Neuronal stem cell (in vitro differentiated cells): ENCODE data around the gene PSKH1.
A peak's percentile ranks its signal among the peaks of the same experiment; 100 is the strongest.

ENCODE experiments used
- DNase-seq: peaks from one replicate; pipeline ENCODE4 v3.0.0-alpha.2; 2013; ENCODE audit warnings: low spot score
- H2AFZ ChIP-seq: one replicate; pipeline ENCODE4 v1.6.1; 2013; ENCODE audit warnings: mild to moderate bottlenecking, low read length, inconsistent platforms
- H2AK5ac ChIP-seq: 2 replicates; pipeline ENCODE4 v1.6.1; 2013; ENCODE audit warnings: low read depth, mild to moderate bottlenecking, inconsistent platforms, low read length, moderate library complexity, mixed read lengths
- H2BK120ac ChIP-seq: 2 replicates; pipeline ENCODE4 v1.6.1; 2013; ENCODE audit warnings: low read depth, mild to moderate bottlenecking, inconsistent platforms, low read length, moderate library complexity, mixed read lengths
- H2BK12ac ChIP-seq: one replicate; pipeline ENCODE4 v1.6.1; 2013; ENCODE audit warnings: low read length, inconsistent platforms
- H2BK15ac ChIP-seq: 2 replicates; pipeline ENCODE4 v1.6.1; 2013; ENCODE audit warnings: mild to moderate bottlenecking, low read length, inconsistent platforms, mixed read lengths
- H2BK5ac ChIP-seq: one replicate; pipeline ENCODE4 v1.6.1; 2013; ENCODE audit warnings: inconsistent platforms, mild to moderate bottlenecking, low read length, moderate library complexity
- H3K14ac ChIP-seq: one replicate; pipeline ENCODE4 v1.6.1; 2013; ENCODE audit warnings: low read length, inconsistent platforms
- H3K18ac ChIP-seq: 2 replicates; pipeline ENCODE4 v1.6.1; 2013; ENCODE audit warnings: low read length, inconsistent platforms
- H3K23ac ChIP-seq: 2 replicates; pipeline ENCODE4 v1.6.1; 2013; ENCODE audit warnings: low read depth, mild to moderate bottlenecking, mixed read lengths, low read length, inconsistent platforms; ENCODE audit not compliant: poor library complexity
- H3K27ac ChIP-seq: replicated peaks from 3 replicates; pipeline ENCODE4 v1.5.1; 2013; ENCODE audit warnings: low read length, inconsistent platforms
- H3K27me3 ChIP-seq, 3 experiments: 2 replicates each; pipeline ENCODE4 v1.6.1; 2013; ENCODE audit warnings: low read length in 3 of 3, mild to moderate bottlenecking in 2 of 3, inconsistent platforms in 1 of 3, low read depth in 1 of 3, mixed read lengths in 1 of 3, moderate library complexity in 1 of 3; ENCODE audit not compliant: control insufficient read depth in 3 of 3, insufficient read depth in 3 of 3
- H3K36me3 ChIP-seq, 2 donors: replicated peaks in 1 of 2; 2 replicates each; pipeline ENCODE4 v1.6.1; 2013; ENCODE audit warnings: low read length in 2 of 2; ENCODE audit not compliant: control insufficient read depth in 2 of 2, insufficient read depth in 2 of 2
- H3K4ac ChIP-seq: 2 replicates; pipeline ENCODE4 v1.6.1; 2013; ENCODE audit warnings: inconsistent platforms, mild to moderate bottlenecking, low read length, moderate library complexity
- H3K4me1 ChIP-seq, 2 donors: 1 replicate in 1 of 2; 2 replicates in 1 of 2; pipeline ENCODE4 v1.6.1; 2013; ENCODE audit warnings: low read length in 2 of 2, low read depth in 1 of 2; ENCODE audit not compliant: control insufficient read depth in 2 of 2, insufficient read depth in 1 of 2
- H3K4me2 ChIP-seq: one replicate; pipeline ENCODE4 v1.6.1; 2013; ENCODE audit warnings: mild to moderate bottlenecking, low read length, inconsistent platforms; ENCODE audit not compliant: insufficient read depth, poor library complexity, severe bottlenecking
- H3K4me3 ChIP-seq, 2 donors: 2 replicates each; pipeline ENCODE4 v1.5.1; 2013; ENCODE audit warnings: low read length in 2 of 2, mild to moderate bottlenecking in 2 of 2, inconsistent platforms in 1 of 2, moderate library complexity in 1 of 2
- H3K79me1 ChIP-seq: one replicate; pipeline ENCODE4 v1.6.1; 2013; ENCODE audit warnings: low read depth, mild to moderate bottlenecking, inconsistent platforms, low read length, moderate library complexity
- H3K9ac ChIP-seq: one replicate; pipeline ENCODE4 v1.6.1; 2013; ENCODE audit warnings: mild to moderate bottlenecking, low read depth, low read length, inconsistent platforms; ENCODE audit not compliant: poor library complexity
- H3K9me3 ChIP-seq, 2 donors: replicated peaks in 1 of 2; 2 replicates each; pipeline versions ENCODE3 to v1.6.1; 2013; ENCODE audit warnings: low read length in 2 of 2, mild to moderate bottlenecking in 2 of 2, inconsistent platforms in 1 of 2, low read depth in 1 of 2, mixed read lengths in 1 of 2, moderate library complexity in 1 of 2; ENCODE audit not compliant: control insufficient read depth in 2 of 2, insufficient read depth in 1 of 2
- H4K8ac ChIP-seq: one replicate; pipeline ENCODE4 v1.6.1; 2013; ENCODE audit warnings: low read depth, mild to moderate bottlenecking, inconsistent platforms, low read length, moderate library complexity
- H4K91ac ChIP-seq: one replicate; pipeline ENCODE4 v1.6.1; 2013; ENCODE audit warnings: low read length, low read depth, mild to moderate bottlenecking, inconsistent platforms; ENCODE audit not compliant: poor library complexity
- WGBS, 2 donors: extraction: QIAGEN DNeasy Blood & Tissue Kit; methylation state at CpG; one replicate each; pipeline ENCODE4 v1.1.7; 2013; ENCODE audit warnings: missing lambda C conversion rate in 2 of 2, mixed read lengths in 1 of 2; ENCODE audit not compliant: insufficient read length in 2 of 2, insufficient replicate concordance in 1 of 2; ENCODE audit errors: extremely low coverage in 2 of 2; 5-methylcytosine and 5-hydroxymethylcytosine counted together

Gene PSKH1

GRCh38 chr16:67944690-67945391 is 51.8 kb downstream of the PSKH1 start:
- Histone ChIP-seq H2AFZ (no peak overlapping the region), H2AK5ac (no peak overlapping the region), H3K36me3 (peaks cover 58 to 81% of the 10 kb centered on the region in 2 donors)

GRCh38 chr16:67945392-67945933 is 52.4 kb downstream of the PSKH1 start:
- Histone ChIP-seq H3K79me1 (peaks cover 14% of the 10 kb centered on the region), H2BK15ac (no peak overlapping the region), H3K4me3 (peak overlapping the region in 1 of 2 donors; percentile 0), H3K27me3 (no peaks in the 10 kb centered on the region), H3K4ac (no peak overlapping the region), H3K4me1 (peaks cover 7 to 9% of the 10 kb centered on the region in 2 donors), H3K9me3 (peaks cover 0 to 2% of the 10 kb centered on the region in 2 donors), H3K9ac (no peak overlapping the region), H4K8ac (no peak overlapping the region), H2AK5ac (no peak overlapping the region), H2BK5ac (no peak overlapping the region), H4K91ac (no peak overlapping the region), H3K27ac (no peak overlapping the region), H3K18ac (no peak overlapping the region), H2BK120ac (no peak overlapping the region), H3K36me3 (peaks cover 59 to 81% of the 10 kb centered on the region in 2 donors), H2BK12ac (no peak overlapping the region), H2AFZ (no peak overlapping the region), H3K4me2 (no peak overlapping the region), H3K23ac (peak overlapping the region; percentile 91), H3K14ac (no peak overlapping the region)
- DNase-seq: no peak
- no CpG with 5 or more reads among the region's 24 CpGs for WGBS, 2 donors

More at GRCh38 chr16:67944690-67945391, 51.8 kb downstream of the PSKH1 start:
- Histone ChIP-seq H3K4me3 (peak overlapping the region in 1 of 2 donors; percentile 43), H3K4me2 (no peak overlapping the region), H2BK120ac (no peak overlapping the region), H3K4ac (no peak overlapping the region), H3K23ac (peak overlapping the region; percentile 53), H3K4me1 (peaks cover 7 to 9% of the 10 kb centered on the region in 2 donors), H4K8ac (peak overlapping the region; percentile 29), H2BK5ac (no peak overlapping the region), H3K14ac (no peak overlapping the region), H3K79me1 (peaks cover 17% of the 10 kb centered on the region), H3K9ac (no peak overlapping the region), H3K9me3 (peaks cover 0 to 2% of the 10 kb centered on the region in 2 donors), H3K18ac (no peak overlapping the region), H2BK12ac (no peak overlapping the region), H3K27me3 (no peaks in the 10 kb centered on the region), H3K27ac (no peak overlapping the region), H4K91ac (no peak overlapping the region), H2BK15ac (no peak overlapping the region)
- WGBS, 2 donors: no CpG with 5 or more reads among the region's 24 CpGs
- DNase-seq: no peak

GRCh38 chr16:67946128-67946569 is 53.1 kb downstream of the PSKH1 start:
- peaks cover 66 to 86% of the 10 kb centered on the region in 2 donors for H3K36me3 ChIP-seq
- peak overlapping the region in 1 of 2 donors; percentile 0 for H3K4me3 ChIP-seq

GRCh38 chr16:67946966-67947558 is 54.0 kb downstream of the PSKH1 start:
- Histone ChIP-seq H2BK15ac (no peak overlapping the region), H3K27ac (no peak overlapping the region), H3K14ac (peak overlapping the region; percentile 21), H3K4me1 (peaks cover 7 to 9% of the 10 kb centered on the region in 2 donors), H2BK120ac (no peak overlapping the region), H3K4me2 (no peak overlapping the region), H3K9ac (no peak overlapping the region), H2BK5ac (no peak overlapping the region), H3K23ac (peak overlapping the region; percentile 73), H4K8ac (no peak overlapping the region), H3K4me3 (no peak overlapping the region), H3K79me1 (peaks cover 16% of the 10 kb centered on the region), H2BK12ac (no peak overlapping the region), H3K18ac (no peak overlapping the region), H4K91ac (no peak overlapping the region), H3K4ac (no peak overlapping the region), H3K36me3 (peaks cover 75 to 95% of the 10 kb centered on the region in 2 donors), H3K9me3 (peaks cover 0 to 2% of the 10 kb centered on the region in 2 donors), H2AFZ (no peak overlapping the region), H2AK5ac (peak overlapping the region; percentile 13), H3K27me3 (no peaks in the 10 kb centered on the region)
- DNase-seq: no peak
- no CpG with 5 or more reads among the region's 28 CpGs for WGBS, 2 donors

More at GRCh38 chr16:67946128-67946569, 53.1 kb downstream of the PSKH1 start:
- Histone ChIP-seq H3K23ac (peak overlapping the region; percentile 91), H3K4ac (no peak overlapping the region), H3K4me1 (peaks cover 7 to 9% of the 10 kb centered on the region in 2 donors), H4K8ac (no peak overlapping the region), H3K27ac (no peak overlapping the region), H3K14ac (peak overlapping the region; percentile 25), H3K27me3 (no peaks in the 10 kb centered on the region), H2AK5ac (no peak overlapping the region), H2BK5ac (no peak overlapping the region), H2AFZ (no peak overlapping the region), H2BK12ac (no peak overlapping the region), H3K4me2 (no peak overlapping the region), H3K9me3 (peaks cover 0 to 2% of the 10 kb centered on the region in 2 donors), H3K9ac (peak overlapping the region; percentile 18), H3K79me1 (peaks cover 16% of the 10 kb centered on the region), H2BK15ac (no peak overlapping the region), H2BK120ac (no peak overlapping the region), H3K18ac (no peak overlapping the region), H4K91ac (no peak overlapping the region)
- WGBS, 2 donors: no CpG with 5 or more reads among the region's 20 CpGs
- no peak for DNase-seq
